SK-N-SH treated with all-trans-retinoic acid at 6 μM for 48 hours (cell line): ENCODE measurements around the gene ROBO3.

Experiments used
- ATAC-seq: fragments of 200-7000 bp; cut with Tn5 transposase; 3 replicates; pipeline ENCODE4 v1.9.1; 2020; ENCODE audit warnings: mild to moderate bottlenecking, moderate library complexity
- ARNTL ChIP-seq: fragments of 450-650 bp; formaldehyde crosslinking; IDR thresholded peaks from 2 replicates; pipeline ENCODE4 v1.5.0; 2020; ENCODE audit warnings: low read depth, mild to moderate bottlenecking, moderate library complexity, borderline replicate concordance
- CREB5 ChIP-seq: fragments of 250-450 bp; sonication (Bioruptor Pico); IDR thresholded peaks from 2 replicates; pipeline ENCODE4 v1.5.1; 2020; ENCODE audit warnings: low read depth, mild to moderate bottlenecking, moderate library complexity
- CSDC2 ChIP-seq: fragments of 250-450 bp; sonication (Bioruptor Pico); IDR thresholded peaks from 2 replicates; pipeline ENCODE4 v1.5.0; 2020; ENCODE audit warnings: mild to moderate bottlenecking, moderate library complexity
- ESRRG ChIP-seq: fragments of 250-450 bp; sonication (Bioruptor Pico); IDR thresholded peaks from 2 replicates; pipeline ENCODE4 v1.6.1; 2021; ENCODE audit warnings: mild to moderate bottlenecking
- GLIS3 ChIP-seq: fragments of 250-450 bp; sonication (Bioruptor Pico); IDR thresholded peaks from 2 replicates; pipeline ENCODE4 v1.5.0; 2020; ENCODE audit warnings: mild to moderate bottlenecking, moderate library complexity
- ISL1 ChIP-seq: fragments of 250-450 bp; sonication (Bioruptor Pico); IDR thresholded peaks from 2 replicates; pipeline ENCODE4 v2.1.2; 2022; ENCODE audit warnings: mild to moderate bottlenecking, moderate library complexity
- OSR1 ChIP-seq: fragments of 250-450 bp; sonication (Bioruptor Pico); IDR thresholded peaks from 2 replicates; pipeline ENCODE4 v1.8.0; 2022; ENCODE audit warnings: moderate library complexity, mild to moderate bottlenecking, inconsistent platforms
- PPARA ChIP-seq: fragments of 250-450 bp; sonication (Bioruptor Pico); IDR thresholded peaks from 2 replicates; pipeline ENCODE4 v1.5.0; 2020; ENCODE audit warnings: mild to moderate bottlenecking, borderline replicate concordance
- RARB ChIP-seq: fragments of 250-450 bp; sonication (Bioruptor Pico); IDR thresholded peaks from 2 replicates; pipeline ENCODE4 v1.8.0; 2021; ENCODE audit warnings: mild to moderate bottlenecking, moderate library complexity
- SNAI2 ChIP-seq: fragments of 250-450 bp; sonication (Bioruptor Pico); IDR thresholded peaks from 2 replicates; pipeline ENCODE4 v1.5.0; 2020; ENCODE audit warnings: mild to moderate bottlenecking, moderate library complexity
- TCF4 ChIP-seq: fragments of 250-450 bp; sonication (Bioruptor Pico); IDR thresholded peaks from 2 replicates; pipeline ENCODE4 v1.8.0; 2021; ENCODE audit warnings: mild to moderate bottlenecking, moderate library complexity, borderline replicate concordance
- TOX ChIP-seq: fragments of 250-450 bp; sonication (Bioruptor Pico); IDR thresholded peaks from 2 replicates; pipeline ENCODE4 v1.8.0; 2021; ENCODE audit warnings: mild to moderate bottlenecking, moderate library complexity, borderline replicate concordance
- ZC3H10 ChIP-seq: fragments of 250-450 bp; sonication (Bioruptor Pico); IDR thresholded peaks from 2 replicates; pipeline ENCODE4 v1.5.1; 2021; ENCODE audit warnings: mild to moderate bottlenecking, moderate library complexity
- ZFP3 ChIP-seq: fragments of 250-450 bp; sonication (Bioruptor Pico); IDR thresholded peaks from 2 replicates; pipeline ENCODE4 v1.5.0; 2020; ENCODE audit warnings: mild to moderate bottlenecking, moderate library complexity
- ZFP30 ChIP-seq: fragments of 450-650 bp; formaldehyde crosslinking; IDR thresholded peaks from 2 replicates; pipeline ENCODE4 v1.5.0; 2022; ENCODE audit warnings: mild to moderate bottlenecking, moderate library complexity
- ZNF565 ChIP-seq: fragments of 450-650 bp; formaldehyde crosslinking; conservative IDR thresholded peaks from 2 replicates; pipeline ENCODE4 v1.5.0; 2020; ENCODE audit warnings: low read depth, mild to moderate bottlenecking, moderate library complexity
- ZNF70 ChIP-seq: fragments of 450-650 bp; formaldehyde crosslinking; IDR thresholded peaks from 2 replicates; pipeline ENCODE4 v1.5.0; 2020; ENCODE audit warnings: mild to moderate bottlenecking, moderate library complexity
- ZNF8 ChIP-seq: fragments of 450-650 bp; formaldehyde crosslinking; IDR thresholded peaks from 2 replicates; pipeline ENCODE4 v1.5.0; 2020; ENCODE audit warnings: mild to moderate bottlenecking, moderate library complexity
- TF ChIP-seq, protein P1 (sequence below): fragments of 250-450 bp; sonication (Bioruptor Pico); IDR thresholded peaks from 2 replicates; pipeline ENCODE4 v1.5.1; 2021; ENCODE audit warnings: mild to moderate bottlenecking, moderate library complexity
- TF ChIP-seq, protein P2 (sequence below): fragments of 250-450 bp; sonication (Bioruptor Pico); IDR thresholded peaks from 2 replicates; pipeline ENCODE4 v1.8.0; 2021; ENCODE audit warnings: low read depth, mild to moderate bottlenecking, moderate library complexity, borderline replicate concordance
- TF ChIP-seq, protein P3 (sequence below): fragments of 250-450 bp; sonication (Bioruptor Pico); IDR thresholded peaks from 2 replicates; pipeline ENCODE4 v1.8.0; 2020; ENCODE audit warnings: mild to moderate bottlenecking, moderate library complexity, borderline replicate concordance
- TF ChIP-seq, protein P4 (sequence below): fragments of 250-450 bp; sonication (Bioruptor Pico); IDR thresholded peaks from 2 replicates; pipeline ENCODE4 v1.5.0; 2020; ENCODE audit warnings: mild to moderate bottlenecking, moderate library complexity

The ROBO3 gene

GRCh38 chr11:124873951-124874350 lies 8.7 kb downstream of the ROBO3 start:
- TF ChIP-seq GLIS3 (no peak), TOX (CRISPR knock-in tag) (no peak), OSR1 (CRISPR knock-in tag) (no peak), PPARA (no peak), CREB5 (CRISPR knock-in tag) (no peak), ZNF70 (no peak), ZFP30 (CRISPR knock-in tag) (no peak), ZFP3 (CRISPR knock-in tag) (no peak), ZC3H10 (CRISPR knock-in tag) (no peak), ZNF565 (CRISPR knock-in tag) (no peak), RARB (CRISPR knock-in tag) (no peak), ISL1 (CRISPR knock-in tag) (no peak), CSDC2 (CRISPR knock-in tag) (no peak), TCF4 (CRISPR knock-in tag) (no peak), SNAI2 (CRISPR knock-in tag) (no peak)
- TF ChIP-seq, protein P1, sequence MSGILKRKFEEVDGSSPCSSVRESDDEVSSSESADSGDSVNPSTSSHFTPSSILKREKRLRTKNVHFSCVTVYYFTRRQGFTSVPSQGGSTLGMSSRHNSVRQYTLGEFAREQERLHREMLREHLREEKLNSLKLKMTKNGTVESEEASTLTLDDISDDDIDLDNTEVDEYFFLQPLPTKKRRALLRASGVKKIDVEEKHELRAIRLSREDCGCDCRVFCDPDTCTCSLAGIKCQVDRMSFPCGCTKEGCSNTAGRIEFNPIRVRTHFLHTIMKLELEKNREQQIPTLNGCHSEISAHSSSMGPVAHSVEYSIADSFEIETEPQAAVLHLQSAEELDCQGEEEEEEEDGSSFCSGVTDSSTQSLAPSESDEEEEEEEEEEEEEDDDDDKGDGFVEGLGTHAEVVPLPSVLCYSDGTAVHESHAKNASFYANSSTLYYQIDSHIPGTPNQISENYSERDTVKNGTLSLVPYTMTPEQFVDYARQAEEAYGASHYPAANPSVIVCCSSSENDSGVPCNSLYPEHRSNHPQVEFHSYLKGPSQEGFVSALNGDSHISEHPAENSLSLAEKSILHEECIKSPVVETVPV (CRISPR knock-in tag), result no peak
- TF ChIP-seq, protein P2, sequence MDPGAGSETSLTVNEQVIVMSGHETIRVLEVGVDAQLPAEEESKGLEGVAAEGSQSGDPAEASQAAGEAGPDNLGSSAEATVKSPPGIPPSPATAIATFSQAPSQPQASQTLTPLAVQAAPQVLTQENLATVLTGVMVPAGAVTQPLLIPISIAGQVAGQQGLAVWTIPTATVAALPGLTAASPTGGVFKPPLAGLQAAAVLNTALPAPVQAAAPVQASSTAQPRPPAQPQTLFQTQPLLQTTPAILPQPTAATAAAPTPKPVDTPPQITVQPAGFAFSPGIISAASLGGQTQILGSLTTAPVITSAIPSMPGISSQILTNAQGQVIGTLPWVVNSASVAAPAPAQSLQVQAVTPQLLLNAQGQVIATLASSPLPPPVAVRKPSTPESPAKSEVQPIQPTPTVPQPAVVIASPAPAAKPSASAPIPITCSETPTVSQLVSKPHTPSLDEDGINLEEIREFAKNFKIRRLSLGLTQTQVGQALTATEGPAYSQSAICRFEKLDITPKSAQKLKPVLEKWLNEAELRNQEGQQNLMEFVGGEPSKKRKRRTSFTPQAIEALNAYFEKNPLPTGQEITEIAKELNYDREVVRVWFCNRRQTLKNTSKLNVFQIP (CRISPR knock-in tag), result no peak
- TF ChIP-seq, protein P3, sequence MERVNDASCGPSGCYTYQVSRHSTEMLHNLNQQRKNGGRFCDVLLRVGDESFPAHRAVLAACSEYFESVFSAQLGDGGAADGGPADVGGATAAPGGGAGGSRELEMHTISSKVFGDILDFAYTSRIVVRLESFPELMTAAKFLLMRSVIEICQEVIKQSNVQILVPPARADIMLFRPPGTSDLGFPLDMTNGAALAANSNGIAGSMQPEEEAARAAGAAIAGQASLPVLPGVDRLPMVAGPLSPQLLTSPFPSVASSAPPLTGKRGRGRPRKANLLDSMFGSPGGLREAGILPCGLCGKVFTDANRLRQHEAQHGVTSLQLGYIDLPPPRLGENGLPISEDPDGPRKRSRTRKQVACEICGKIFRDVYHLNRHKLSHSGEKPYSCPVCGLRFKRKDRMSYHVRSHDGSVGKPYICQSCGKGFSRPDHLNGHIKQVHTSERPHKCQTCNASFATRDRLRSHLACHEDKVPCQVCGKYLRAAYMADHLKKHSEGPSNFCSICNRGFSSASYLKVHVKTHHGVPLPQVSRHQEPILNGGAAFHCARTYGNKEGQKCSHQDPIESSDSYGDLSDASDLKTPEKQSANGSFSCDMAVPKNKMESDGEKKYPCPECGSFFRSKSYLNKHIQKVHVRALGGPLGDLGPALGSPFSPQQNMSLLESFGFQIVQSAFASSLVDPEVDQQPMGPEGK (CRISPR knock-in tag), result no peak
- TF ChIP-seq, protein P4, sequence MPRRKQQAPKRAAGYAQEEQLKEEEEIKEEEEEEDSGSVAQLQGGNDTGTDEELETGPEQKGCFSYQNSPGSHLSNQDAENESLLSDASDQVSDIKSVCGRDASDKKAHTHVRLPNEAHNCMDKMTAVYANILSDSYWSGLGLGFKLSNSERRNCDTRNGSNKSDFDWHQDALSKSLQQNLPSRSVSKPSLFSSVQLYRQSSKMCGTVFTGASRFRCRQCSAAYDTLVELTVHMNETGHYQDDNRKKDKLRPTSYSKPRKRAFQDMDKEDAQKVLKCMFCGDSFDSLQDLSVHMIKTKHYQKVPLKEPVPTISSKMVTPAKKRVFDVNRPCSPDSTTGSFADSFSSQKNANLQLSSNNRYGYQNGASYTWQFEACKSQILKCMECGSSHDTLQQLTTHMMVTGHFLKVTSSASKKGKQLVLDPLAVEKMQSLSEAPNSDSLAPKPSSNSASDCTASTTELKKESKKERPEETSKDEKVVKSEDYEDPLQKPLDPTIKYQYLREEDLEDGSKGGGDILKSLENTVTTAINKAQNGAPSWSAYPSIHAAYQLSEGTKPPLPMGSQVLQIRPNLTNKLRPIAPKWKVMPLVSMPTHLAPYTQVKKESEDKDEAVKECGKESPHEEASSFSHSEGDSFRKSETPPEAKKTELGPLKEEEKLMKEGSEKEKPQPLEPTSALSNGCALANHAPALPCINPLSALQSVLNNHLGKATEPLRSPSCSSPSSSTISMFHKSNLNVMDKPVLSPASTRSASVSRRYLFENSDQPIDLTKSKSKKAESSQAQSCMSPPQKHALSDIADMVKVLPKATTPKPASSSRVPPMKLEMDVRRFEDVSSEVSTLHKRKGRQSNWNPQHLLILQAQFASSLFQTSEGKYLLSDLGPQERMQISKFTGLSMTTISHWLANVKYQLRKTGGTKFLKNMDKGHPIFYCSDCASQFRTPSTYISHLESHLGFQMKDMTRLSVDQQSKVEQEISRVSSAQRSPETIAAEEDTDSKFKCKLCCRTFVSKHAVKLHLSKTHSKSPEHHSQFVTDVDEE, result no peak
- ATAC-seq, result no peak

DNA sequence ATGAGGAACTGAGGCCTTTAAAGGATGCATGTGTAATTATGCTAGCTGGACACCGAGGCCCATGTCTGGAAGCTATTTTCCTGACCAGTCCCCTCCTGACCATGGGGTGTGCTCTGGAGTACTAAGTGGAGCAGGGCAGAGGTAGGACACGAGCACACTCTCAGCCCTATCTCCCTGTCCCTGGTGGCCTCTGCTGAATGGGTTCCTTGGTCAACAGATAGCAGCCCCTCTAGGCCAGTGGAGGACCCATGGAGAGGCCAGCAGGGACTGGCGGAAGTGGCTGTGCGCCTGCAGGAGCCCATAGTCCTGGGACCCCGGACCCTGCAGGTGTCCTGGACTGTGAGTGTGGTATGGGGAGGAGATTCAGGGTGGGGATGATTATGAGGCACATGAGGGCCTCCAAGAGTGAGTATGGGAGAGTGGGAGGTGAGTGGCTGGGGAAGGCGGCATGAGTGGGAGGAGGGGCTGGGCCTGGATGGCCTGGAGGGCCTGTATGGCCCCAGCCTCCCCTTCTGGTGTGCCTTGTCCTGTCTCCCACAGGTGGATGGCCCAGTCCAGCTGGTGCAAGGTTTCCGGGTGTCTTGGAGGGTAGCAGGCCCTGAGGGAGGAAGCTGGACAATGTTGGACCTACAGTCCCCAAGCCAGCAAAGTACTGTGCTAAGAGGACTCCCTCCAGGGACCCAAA lies 9.5 kb downstream of the ROBO3 start:
- ATAC-seq, result no peak
- no peak for TF ChIP-seq ISL1 (CRISPR knock-in tag)
- TF ChIP-seq ESRRG, result no peak
- no peak for TF ChIP-seq ZNF8 (CRISPR knock-in tag)
- TF ChIP-seq, protein P2 (CRISPR knock-in tag), result no peak
- TF ChIP-seq ZC3H10 (CRISPR knock-in tag), result no peak
- TF ChIP-seq, protein P1 (CRISPR knock-in tag), result no peak
- TF ChIP-seq CREB5 (CRISPR knock-in tag), result no peak
- no peak for TF ChIP-seq RARB (CRISPR knock-in tag)
- no peak for TF ChIP-seq ZFP30 (CRISPR knock-in tag)
- TF ChIP-seq PPARA, result no peak
- no peak for TF ChIP-seq ARNTL (CRISPR knock-in tag)
- TF ChIP-seq ZNF70, result no peak
- no peak for TF ChIP-seq ZNF565 (CRISPR knock-in tag)
- no peak for TF ChIP-seq GLIS3
- no peak for TF ChIP-seq TOX (CRISPR knock-in tag)
